ENCODE results near the gene ZFPM1.

The ZFPM1 gene

GRCh38 chr16:88577166-88577565 is 124.1 kb downstream of the ZFPM1 start:
- DNase-seq = no peak

- DNase-seq = no peak
Measured at GRCh38 chr16:88578446-88579313, 125.6 kb downstream of the ZFPM1 start.

- no peak for DNase-seq
Measured at GRCh38 chr16:88580371-88580770, 127.3 kb downstream of the ZFPM1 start.

GRCh38 chr16:88581033-88581432 is 128.0 kb downstream of the ZFPM1 start:
- DNase-seq = no peak

DNA sequence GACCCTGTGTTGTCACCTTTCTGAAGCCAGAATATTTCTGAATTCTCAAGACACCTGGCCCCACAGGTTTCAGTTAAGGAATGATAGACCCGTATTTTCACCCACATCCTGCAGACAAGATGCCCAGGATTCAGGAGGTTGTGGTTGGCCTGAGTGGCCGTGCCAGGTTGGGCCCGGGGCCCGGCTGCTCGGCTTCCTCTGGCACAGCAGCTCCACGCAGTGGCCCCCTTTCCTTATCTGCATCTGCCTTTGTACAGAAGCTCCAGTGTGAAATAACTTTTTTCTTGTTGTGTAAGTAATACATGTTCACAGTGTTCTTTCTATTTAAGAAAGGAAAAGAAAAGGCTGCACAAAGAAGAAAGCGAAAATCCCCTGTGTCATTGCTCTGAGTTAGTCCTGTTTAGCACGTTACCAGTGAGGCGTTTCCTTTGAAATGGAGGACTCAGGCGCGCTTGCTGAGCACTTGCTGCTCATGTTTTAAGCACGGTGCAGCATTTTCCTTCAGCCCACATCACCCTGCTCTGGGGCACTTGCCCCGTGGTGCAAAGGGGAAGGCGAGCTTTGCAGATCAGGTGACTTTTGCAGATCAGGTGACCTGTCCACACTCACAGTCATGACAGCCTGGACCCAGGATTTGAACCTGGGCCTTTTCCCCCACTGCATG is 130.0 kb downstream of the ZFPM1 start:
- no peak for DNase-seq

GRCh38 chr16:88584676-88585075 is 131.6 kb downstream of the ZFPM1 start:
- no peak for DNase-seq

DNA sequence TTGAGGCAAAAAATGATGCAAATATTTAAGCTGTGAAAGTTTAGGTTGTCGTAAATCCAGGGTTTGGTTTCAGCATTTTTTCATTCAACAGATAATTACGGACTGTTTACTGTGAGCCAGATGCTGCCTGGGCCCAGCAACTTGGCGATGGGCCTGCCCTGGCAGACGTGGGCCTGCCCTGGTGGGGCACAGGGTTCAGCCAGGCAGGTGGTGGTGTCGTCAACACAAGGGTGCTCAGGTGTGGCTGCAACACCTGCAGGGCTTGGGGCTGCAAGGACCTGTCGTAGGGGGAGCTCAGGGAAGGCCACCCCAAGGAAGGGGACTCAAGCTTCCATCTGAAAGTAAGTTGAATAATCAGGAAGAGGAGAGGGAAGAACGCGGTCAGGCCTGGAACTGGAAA is 132.2 kb downstream of the ZFPM1 start:
- DNase-seq = no peak

GRCh38 chr16:88585927-88586581 is 133.0 kb downstream of the ZFPM1 start:
- DNase-seq = no peak

Data from activated naive CD4-positive, alpha-beta T cell (primary cell).